ENCODE measurements around the gene CDKN1A.

DNA sequence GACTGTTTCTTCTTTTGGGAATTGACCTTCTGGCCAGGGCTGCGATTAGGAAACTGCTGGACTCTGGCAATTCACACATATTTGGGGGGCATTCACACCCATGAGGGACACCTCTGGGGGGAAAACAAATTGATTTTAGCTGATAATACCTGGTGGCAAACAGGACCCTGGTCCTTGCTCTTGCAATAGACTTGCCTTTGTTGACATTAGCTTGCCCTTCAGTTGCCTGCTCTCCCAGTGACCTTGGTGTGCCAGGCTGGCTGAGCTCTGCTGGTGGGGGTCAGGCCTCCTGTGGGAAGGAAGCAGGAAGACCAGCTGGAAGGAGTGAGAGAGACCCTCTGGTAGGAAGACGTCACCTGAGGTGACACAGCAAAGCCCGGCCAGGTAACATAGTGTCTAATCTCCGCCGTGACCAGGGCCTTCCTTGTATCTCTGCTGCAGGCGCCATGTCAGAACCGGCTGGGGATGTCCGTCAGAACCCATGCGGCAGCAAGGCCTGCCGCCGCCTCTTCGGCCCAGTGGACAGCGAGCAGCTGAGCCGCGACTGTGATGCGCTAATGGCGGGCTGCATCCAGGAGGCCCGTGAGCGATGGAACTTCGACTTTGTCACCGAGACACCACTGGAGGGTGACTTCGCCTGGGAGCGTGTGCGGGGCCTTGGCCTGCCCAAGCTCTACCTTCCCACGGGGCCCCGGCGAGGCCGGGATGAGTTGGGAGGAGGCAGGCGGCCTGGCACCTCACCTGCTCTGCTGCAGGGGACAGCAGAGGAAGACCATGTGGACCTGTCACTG, 5.3 kb downstream of the CDKN1A start:
- TF ChIP-seq, protein P1, sequence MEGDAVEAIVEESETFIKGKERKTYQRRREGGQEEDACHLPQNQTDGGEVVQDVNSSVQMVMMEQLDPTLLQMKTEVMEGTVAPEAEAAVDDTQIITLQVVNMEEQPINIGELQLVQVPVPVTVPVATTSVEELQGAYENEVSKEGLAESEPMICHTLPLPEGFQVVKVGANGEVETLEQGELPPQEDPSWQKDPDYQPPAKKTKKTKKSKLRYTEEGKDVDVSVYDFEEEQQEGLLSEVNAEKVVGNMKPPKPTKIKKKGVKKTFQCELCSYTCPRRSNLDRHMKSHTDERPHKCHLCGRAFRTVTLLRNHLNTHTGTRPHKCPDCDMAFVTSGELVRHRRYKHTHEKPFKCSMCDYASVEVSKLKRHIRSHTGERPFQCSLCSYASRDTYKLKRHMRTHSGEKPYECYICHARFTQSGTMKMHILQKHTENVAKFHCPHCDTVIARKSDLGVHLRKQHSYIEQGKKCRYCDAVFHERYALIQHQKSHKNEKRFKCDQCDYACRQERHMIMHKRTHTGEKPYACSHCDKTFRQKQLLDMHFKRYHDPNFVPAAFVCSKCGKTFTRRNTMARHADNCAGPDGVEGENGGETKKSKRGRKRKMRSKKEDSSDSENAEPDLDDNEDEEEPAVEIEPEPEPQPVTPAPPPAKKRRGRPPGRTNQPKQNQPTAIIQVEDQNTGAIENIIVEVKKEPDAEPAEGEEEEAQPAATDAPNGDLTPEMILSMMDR (IDR thresholded peaks at IDR 0.05; ENCODE audit: low read length) = no peak
- TF ChIP-seq EZH2phosphoT487 (IDR thresholded peaks at IDR 0.05; ENCODE audit: low read length) (no peak), EZH2 (optimal IDR thresholded peaks at IDR 0.05; ENCODE audit: low read depth, low read length) (no peak)

Data from MM.1S (cell line).